ENCODE measurements around the gene THBD. TPM values are rescaled to one million over a fixed set of nuclear protein-coding genes. Genes with fewer than 3 reads are reported as not detected.

THBD gene
- total RNA-seq, 4 donors from 2014 or later, result 17.8 to 38.2 (median 26.8) TPM

DNA sequence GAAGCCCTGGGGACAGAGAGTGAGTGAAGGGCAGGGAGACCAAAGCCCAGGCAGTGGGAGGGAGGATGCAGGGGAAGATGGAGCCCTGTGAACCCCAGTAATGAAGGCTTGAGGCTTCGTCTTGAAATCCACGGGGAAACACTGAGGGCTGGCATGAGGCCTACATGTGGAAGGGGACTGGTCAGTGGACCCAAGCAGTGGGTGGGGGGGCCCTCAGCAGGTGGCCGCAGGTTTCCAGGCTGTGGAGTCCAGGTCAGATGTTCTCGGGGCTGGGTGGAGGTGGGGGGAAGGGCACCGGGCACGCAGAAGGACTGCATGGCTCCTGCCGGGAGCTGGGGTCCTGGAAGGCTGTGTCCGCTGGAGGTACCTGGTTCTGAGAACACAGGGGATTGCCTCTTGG, 39.4 kb upstream of the THBD start:
- TF ChIP-seq, protein P1, sequence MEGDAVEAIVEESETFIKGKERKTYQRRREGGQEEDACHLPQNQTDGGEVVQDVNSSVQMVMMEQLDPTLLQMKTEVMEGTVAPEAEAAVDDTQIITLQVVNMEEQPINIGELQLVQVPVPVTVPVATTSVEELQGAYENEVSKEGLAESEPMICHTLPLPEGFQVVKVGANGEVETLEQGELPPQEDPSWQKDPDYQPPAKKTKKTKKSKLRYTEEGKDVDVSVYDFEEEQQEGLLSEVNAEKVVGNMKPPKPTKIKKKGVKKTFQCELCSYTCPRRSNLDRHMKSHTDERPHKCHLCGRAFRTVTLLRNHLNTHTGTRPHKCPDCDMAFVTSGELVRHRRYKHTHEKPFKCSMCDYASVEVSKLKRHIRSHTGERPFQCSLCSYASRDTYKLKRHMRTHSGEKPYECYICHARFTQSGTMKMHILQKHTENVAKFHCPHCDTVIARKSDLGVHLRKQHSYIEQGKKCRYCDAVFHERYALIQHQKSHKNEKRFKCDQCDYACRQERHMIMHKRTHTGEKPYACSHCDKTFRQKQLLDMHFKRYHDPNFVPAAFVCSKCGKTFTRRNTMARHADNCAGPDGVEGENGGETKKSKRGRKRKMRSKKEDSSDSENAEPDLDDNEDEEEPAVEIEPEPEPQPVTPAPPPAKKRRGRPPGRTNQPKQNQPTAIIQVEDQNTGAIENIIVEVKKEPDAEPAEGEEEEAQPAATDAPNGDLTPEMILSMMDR (IDR thresholded peaks at IDR 0.05; ENCODE audit: low read depth), result no peak

DNA sequence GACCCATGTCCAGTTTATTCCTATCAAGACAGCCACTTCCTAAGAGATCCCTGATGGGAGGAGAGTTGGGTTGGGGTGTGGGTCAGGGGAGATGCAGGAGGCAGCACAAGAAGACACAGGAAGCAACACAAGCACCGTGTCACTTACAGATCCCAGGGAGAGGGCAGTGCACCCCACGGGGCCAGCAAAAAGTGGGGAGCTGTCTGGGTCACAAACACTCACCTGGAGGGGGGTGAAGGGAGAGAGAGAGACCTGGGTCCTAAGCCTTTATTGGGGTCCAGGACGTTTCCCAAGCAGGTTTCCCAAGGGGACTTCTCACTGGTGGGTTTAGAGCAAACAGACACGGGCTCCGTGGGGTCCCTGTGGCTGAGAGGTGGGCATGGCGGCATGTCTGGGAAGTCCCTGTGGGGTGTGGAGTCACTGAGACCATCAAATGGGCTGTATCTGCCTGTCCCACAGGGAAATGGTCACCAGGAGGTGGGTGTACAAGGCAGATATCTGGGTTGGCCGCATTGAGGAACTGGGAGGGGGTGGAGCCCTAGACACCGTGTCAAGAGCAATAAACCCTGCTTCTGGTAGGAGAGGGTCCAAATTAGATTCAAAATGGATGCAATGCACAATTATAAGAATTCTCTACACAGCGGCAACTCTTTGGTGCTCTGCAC, 38.2 kb upstream of the THBD start:
- TF ChIP-seq, protein P1 (IDR thresholded peaks at IDR 0.05; ENCODE audit: low read depth), result no peak

DNA sequence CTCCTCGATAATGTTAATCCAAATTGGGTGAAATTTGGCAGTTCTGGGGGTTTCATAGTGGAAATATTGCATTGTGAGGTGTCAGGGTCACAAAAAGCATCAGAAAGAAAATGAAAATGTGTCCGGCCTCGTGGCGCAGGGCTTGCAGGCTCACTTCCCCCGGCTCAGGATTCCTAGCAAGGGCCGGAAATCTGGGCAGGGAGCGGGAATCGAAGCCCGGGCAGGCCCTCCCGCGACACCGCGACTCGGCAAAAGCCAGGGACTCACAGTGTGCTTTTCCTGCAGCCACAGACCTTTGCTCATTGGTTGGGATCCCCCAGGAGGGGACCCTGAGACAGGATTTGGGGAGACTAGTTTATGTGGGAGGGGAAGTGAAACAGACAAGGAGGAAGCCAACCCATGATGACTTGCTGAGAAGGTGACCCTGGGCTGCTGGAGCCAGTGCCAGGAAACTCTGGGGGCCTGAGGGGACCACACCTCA, 37.5 kb upstream of the THBD start:
- TF ChIP-seq, protein P1 (IDR thresholded peaks at IDR 0.05; ENCODE audit: low read depth), result no peak

DNA sequence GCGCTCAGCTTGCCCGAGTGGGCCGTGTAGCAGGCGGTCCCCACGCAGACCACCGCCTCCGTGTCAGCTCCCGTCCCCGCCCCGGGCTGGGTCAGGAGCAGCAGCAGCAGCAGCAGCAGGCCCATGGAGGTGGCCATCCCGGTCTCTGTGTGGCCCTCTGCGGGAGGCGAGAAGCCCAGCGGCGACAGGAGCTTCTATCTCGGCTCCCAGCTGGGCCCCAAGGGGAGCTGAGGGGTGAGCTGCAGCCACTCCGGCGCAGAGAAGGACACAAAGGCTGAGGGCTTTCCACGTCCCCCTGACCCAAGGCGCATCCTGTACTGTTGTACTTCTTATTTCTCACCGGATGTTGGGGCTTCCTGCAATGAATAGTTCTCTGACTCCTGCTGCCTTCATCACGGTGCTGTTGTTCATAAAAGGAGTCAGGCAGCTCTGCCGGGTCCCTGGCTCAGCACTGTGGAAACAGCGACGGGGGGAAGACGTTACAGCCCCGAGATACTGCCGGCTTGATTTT, 36.6 kb upstream of the THBD start, which contains the start of gene CD93:
Gene CD93 (minus strand): TSS at position 269 of the 511 bp plus-strand sequence. CDS start 132 bp downstream, at position 137.
- TF ChIP-seq, protein P1 (IDR thresholded peaks at IDR 0.05; ENCODE audit: low read depth), result no peak

DNA sequence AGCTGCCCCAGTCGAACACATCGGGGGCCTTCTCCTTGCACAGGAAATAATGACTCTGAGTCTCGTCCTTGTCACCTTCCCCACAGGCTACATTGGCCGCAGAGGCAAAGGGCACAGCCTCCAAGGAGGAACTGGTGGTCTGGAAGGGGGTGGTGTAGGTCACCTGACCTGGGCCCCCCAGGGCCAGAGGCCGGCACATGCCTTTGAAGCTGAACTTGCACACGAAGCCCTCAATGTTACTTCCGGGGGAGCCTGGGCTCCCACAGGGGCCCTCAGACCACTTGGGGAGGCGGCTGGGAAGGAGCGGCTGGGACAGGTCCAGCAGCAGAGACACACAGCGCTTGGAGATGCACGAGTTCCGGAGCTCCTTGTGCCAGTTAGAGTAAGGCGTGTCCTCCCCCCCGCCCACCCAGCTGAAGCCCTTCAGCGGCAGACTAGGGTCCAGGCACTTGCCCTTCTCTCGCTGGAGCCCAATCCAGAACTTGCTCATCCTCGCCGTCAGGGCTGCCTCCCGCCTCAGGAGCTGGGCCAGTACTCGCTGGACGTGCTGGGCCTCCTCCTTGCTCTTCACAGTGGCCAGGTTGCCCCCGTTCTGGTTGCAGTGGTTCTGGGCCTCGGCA, 36.1 kb upstream of the THBD start:
- TF ChIP-seq, protein P1 (IDR thresholded peaks at IDR 0.05; ENCODE audit: low read depth), result no peak

DNA sequence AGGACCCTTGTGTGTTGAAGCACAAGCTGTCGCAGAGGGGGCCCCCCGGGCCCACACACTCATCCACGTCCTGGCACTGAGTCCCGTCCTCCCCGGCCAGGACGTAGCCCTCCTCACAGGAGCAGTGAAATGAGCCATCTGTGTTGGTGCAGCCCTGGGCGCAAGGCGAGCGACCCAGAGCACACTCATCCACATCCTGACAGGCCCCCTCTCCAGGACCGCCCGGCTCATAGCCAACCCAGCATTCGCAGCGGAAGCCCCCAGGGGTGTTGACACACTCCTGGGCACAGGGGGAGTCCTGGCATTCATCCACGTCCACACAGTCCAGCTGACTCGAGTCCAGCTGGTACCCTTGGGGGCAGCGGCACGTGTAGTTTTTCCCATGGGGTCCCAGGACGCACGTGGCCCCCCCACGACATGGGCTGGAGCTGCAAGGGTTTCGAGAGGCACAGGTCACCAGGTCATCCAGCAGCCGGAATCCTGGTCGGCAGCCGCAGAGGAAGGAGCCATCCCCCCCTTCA, 35.4 kb upstream of the THBD start:
- TF ChIP-seq, protein P1 (IDR thresholded peaks at IDR 0.05; ENCODE audit: low read depth), result no peak

DNA sequence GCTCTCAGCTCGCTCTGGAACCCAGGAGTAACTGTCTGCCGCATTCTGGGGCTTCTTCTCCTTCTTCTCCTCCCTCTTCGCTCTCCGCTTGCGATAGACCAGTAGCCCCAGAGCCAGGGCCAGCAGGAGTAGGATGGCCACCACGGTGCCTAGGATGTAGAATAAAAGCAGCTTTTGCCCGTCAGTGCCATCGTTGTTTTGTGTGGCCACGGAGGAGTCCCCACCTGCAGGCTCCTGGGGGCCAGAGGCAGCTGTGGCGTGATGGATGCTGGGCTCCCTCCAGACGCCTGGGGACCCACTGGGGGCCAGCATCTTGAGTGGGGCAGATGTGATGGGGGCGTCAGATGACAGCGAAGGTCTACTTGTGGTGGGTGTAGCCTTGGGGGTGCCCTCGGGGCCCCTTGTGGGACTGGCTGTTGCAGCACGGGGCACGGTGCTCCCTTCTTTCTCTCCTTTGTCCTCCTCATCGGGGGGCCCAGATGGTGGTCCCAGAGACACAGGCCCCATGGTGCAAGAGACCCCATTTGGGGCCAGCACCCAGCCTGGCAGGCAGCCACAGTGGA, 34.9 kb upstream of the THBD start:
- TF ChIP-seq, protein P1 (IDR thresholded peaks at IDR 0.05; ENCODE audit: low read depth), result no peak
